Measurements from ENCODE around the gene RNASE12.
"Not testable (repeated sequence)": the region's sequence is repeated elsewhere in the genome, so short reads cannot be mapped to it uniquely, and the experiment has no call there.

The RNASE12 gene

DNA sequence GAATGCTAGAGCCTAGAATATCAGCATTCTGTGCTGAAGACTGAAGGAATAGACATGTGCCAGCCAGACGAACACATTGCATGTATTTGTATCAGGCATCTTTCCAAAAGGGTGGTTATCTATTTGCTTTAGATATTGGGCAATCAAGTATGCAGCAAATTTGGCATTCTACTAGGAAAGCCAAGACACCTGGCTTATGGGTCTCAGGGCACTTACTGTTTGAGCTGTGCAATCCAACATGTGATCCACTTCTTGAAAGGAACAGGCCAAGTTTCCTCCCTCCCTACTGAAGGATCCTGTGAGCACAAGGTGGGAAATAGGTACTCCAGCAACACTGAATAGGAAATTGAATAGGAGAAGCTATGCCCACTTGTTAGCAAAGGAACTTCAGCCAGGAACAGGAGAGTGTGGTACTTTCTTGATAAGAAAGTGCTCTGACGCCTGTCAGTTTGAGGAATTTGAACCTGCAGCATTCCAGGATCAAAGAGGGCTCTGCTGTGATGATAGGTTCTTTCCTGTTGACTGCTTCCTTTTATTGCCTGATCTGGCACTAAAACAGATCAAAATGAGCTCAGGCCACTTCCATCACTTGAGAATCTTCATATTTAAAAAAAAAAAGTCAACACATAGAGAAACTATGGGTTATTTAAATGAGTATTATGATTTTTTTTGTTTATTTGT, 29.8 kb upstream of the RNASE12 start:
- H3K9ac ChIP-seq (ENCODE audit: insufficient read length, low read depth) = no peak overlapping the region
- TF ChIP-seq SUZ12 (IDR thresholded peaks at IDR 0.05; ENCODE audit: extremely low read depth, insufficient read depth, insufficient read length) (no peak), YY1 (IDR thresholded peaks at IDR 0.05; ENCODE audit: insufficient read depth, insufficient read length) (no peak), ZNF274 (IDR thresholded peaks at IDR 0.05; ENCODE audit: low read depth, low read length) (no peak)
- no peaks in the 10 kb centered on the region for H3K36me3 ChIP-seq (ENCODE audit: insufficient read depth, insufficient read length, low read length)
- H3K4me3 ChIP-seq (ENCODE audit: insufficient read length, low read depth) = no peak overlapping the region
- H3K4me1 ChIP-seq (ENCODE audit: insufficient read depth, insufficient read length) = no peaks in the 10 kb centered on the region
- H3K9me3 ChIP-seq (ENCODE audit: insufficient read depth, low read length) = no peaks in the 10 kb centered on the region
- no peak for DNase-seq (ENCODE audit: low read depth, low spot score)
- no peaks in the 10 kb centered on the region for H3K27me3 ChIP-seq (ENCODE audit: insufficient read depth, insufficient read length)

DNA sequence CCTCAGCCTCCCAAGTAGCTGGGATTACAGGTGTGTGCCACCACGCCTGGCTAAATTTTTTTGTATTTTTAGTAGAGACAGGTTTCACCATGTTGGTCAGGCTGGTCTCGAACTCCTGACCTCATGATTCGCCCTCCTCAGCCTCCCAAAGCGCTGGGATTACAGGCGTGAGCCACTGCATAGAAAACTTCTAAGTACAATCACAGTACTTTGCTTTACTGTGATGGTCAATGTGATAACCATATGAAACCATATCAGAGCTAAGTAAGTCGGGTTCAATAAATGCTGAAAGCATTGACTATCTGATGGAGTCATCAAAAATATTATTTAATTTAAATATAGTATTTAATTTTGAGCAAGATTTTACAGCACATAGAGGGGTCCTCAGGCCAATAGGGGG, 28.5 kb upstream of the RNASE12 start:
- not testable (repeated sequence) for H3K4me3 ChIP-seq (ENCODE audit: insufficient read length, low read depth); H3K4me1 ChIP-seq (ENCODE audit: insufficient read depth, insufficient read length); H3K9me3 ChIP-seq (ENCODE audit: insufficient read depth, low read length); H3K36me3 ChIP-seq (ENCODE audit: insufficient read depth, insufficient read length, low read length); H3K27me3 ChIP-seq (ENCODE audit: insufficient read depth, insufficient read length); H3K9ac ChIP-seq (ENCODE audit: insufficient read length, low read depth); DNase-seq (ENCODE audit: low read depth, low spot score)

DNA sequence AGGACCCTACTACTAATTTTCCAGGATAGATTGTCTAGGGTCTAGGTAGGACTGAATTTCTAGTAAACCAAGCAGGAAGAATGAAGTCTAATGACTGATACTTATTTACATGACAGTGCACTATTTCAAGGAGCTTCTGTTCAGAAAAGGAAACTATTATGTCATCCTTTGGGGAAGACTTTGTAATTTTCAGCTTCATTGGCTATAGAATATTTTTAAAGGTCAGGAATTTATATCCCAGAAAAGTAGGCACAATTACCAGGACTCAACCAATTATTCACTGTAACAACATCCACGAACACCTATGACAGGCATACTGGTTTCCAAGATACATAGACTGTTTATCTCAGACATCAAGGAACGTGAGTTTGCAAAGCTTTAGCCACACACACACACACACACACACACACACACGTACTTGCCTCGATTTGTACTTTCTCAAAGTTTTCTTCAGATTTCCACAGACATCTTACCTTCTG, 27.1 kb upstream of the RNASE12 start:
- DNase-seq (ENCODE audit: low read depth, low spot score) = no peak
- Histone ChIP-seq H3K9me3 (ENCODE audit: insufficient read depth, low read length) (no peaks in the 10 kb centered on the region), H3K9ac (ENCODE audit: insufficient read length, low read depth) (no peak overlapping the region), H3K4me1 (ENCODE audit: insufficient read depth, insufficient read length) (no peaks in the 10 kb centered on the region), H3K27me3 (ENCODE audit: insufficient read depth, insufficient read length) (no peaks in the 10 kb centered on the region), H3K36me3 (ENCODE audit: insufficient read depth, insufficient read length, low read length) (no peaks in the 10 kb centered on the region), H3K4me3 (ENCODE audit: insufficient read length, low read depth) (no peak overlapping the region)
- TF ChIP-seq YY1 (IDR thresholded peaks at IDR 0.05; ENCODE audit: insufficient read depth, insufficient read length) = no peak
- no peak for TF ChIP-seq ZNF274 (IDR thresholded peaks at IDR 0.05; ENCODE audit: low read depth, low read length)
- no peak for TF ChIP-seq SUZ12 (IDR thresholded peaks at IDR 0.05; ENCODE audit: extremely low read depth, insufficient read depth, insufficient read length)

DNA sequence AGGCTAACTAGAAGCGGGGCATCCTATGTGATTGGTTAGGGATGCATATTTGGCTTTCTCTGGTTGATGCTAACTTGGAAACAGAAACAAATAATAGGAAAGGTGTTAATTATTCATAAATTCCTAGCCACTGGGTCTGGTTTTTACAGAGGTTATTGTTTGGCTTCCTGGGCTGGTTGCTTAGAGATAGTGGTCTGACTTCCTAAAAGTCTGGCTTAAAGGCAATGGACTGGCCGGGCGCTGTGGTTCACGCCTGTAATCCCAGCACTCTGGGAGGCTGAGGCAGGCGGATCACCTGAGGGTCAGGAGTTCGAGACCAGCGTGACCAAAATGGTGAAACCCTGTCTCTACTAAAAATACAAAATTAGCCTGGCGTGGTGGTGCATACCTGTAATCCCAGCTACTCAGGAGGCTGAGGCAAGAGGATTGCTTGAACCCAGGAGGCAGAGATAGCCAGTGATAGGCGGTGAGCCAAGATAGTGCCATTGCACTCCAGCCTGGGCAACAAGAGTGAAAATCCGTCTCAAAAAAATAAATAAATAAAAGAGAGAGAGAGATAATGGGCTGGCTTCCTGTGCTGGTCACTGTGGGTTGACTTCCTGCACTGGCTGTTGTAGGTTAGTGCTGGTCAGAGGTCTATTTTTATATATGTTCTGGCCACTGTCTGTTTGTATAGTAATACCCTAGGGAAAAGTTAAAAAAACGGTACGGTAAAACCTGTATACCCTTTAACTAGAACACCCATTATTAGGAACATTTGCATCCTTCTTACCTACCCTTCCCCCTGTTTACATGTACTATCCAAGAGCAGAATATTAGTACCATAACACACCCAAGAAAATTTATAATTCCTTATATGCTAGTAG, 26.2 kb upstream of the RNASE12 start:
- no peak for DNase-seq (ENCODE audit: low read depth, low spot score)
- TF ChIP-seq ZNF274 (IDR thresholded peaks at IDR 0.05; ENCODE audit: low read depth, low read length) (no peak), SUZ12 (IDR thresholded peaks at IDR 0.05; ENCODE audit: extremely low read depth, insufficient read depth, insufficient read length) (no peak), YY1 (IDR thresholded peaks at IDR 0.05; ENCODE audit: insufficient read depth, insufficient read length) (no peak)
- Histone ChIP-seq H3K9ac (ENCODE audit: insufficient read length, low read depth) (no peak overlapping the region), H3K4me1 (ENCODE audit: insufficient read depth, insufficient read length) (peaks cover 2% of the 10 kb centered on the region), H3K9me3 (ENCODE audit: insufficient read depth, low read length) (no peaks in the 10 kb centered on the region), H3K36me3 (ENCODE audit: insufficient read depth, insufficient read length, low read length) (no peaks in the 10 kb centered on the region), H3K27me3 (ENCODE audit: insufficient read depth, insufficient read length) (no peaks in the 10 kb centered on the region), H3K4me3 (ENCODE audit: insufficient read length, low read depth) (no peak overlapping the region)

DNA sequence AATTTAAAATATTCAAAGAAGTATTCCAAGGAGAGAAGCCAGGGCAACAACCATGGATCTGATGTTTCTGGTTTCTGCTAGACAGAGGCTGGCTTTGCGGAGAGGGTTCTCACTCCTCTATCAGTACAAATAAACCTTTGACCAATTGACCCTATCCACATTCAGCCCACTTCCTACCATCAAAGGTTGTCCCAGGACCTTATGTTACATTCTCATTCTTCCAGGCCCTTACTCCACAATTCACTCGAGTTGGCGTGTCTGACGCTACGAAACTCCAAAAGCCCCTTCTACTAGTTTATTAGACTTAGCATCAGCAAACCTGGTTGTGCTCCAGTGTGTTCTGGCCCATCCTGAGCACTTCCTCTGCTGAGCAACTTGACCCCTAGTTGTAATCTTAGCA, 24.8 kb upstream of the RNASE12 start:
- no peak overlapping the region for H3K4me3 ChIP-seq (ENCODE audit: insufficient read length, low read depth)
- H3K9me3 ChIP-seq (ENCODE audit: insufficient read depth, low read length) = no peaks in the 10 kb centered on the region
- no peak for DNase-seq (ENCODE audit: low read depth, low spot score)
- TF ChIP-seq YY1 (IDR thresholded peaks at IDR 0.05; ENCODE audit: insufficient read depth, insufficient read length) = no peak
- H3K9ac ChIP-seq (ENCODE audit: insufficient read length, low read depth) = no peak overlapping the region
- H3K4me1 ChIP-seq (ENCODE audit: insufficient read depth, insufficient read length) = peaks cover 2% of the 10 kb centered on the region
- no peaks in the 10 kb centered on the region for H3K36me3 ChIP-seq (ENCODE audit: insufficient read depth, insufficient read length, low read length)
- no peaks in the 10 kb centered on the region for H3K27me3 ChIP-seq (ENCODE audit: insufficient read depth, insufficient read length)

DNA sequence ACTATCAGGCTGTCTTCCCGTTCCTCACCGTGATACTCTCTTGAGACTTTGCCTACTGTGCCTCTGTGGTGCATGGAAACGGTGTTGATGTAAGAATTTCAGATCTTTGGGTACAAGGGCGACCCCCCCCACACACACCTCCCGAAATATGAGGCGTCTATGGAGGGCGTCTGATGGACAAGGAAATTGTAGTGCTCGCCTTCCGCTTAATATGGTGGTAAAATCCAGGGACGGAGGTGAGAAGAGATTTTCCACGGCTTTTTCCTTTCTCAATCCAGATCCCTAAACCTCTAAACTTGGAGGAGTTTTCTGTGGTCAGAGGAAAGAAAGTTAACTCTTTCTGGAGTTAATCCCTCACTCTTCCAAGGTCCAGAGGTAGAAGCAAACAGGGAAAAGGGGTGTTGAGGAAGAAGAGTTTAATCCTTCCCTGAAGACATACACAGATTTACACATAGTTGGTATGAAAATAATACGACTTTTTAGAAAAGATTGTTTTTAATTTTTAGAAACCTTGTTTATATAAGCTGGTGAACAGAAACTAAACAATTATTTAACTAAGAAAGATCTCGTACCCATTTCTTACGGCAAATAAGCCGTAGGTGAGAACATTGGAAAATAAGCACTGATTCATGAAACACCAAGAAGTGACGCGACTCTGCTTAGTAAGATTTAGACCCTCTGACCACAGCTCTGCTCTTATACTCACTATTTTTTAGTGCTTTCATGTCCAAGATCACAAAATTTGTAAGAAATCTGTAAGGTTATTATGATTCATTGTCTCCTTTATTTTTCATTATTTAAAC, 23.1 kb upstream of the RNASE12 start:
- TF ChIP-seq YY1 (IDR thresholded peaks at IDR 0.05; ENCODE audit: insufficient read depth, insufficient read length) (no peak), SUZ12 (IDR thresholded peaks at IDR 0.05; ENCODE audit: extremely low read depth, insufficient read depth, insufficient read length) (no peak), ZNF274 (IDR thresholded peaks at IDR 0.05; ENCODE audit: low read depth, low read length) (no peak)
- Histone ChIP-seq H3K4me1 (ENCODE audit: insufficient read depth, insufficient read length) (peaks cover 2% of the 10 kb centered on the region), H3K27me3 (ENCODE audit: insufficient read depth, insufficient read length) (no peaks in the 10 kb centered on the region), H3K36me3 (ENCODE audit: insufficient read depth, insufficient read length, low read length) (no peaks in the 10 kb centered on the region), H3K9me3 (ENCODE audit: insufficient read depth, low read length) (no peaks in the 10 kb centered on the region), H3K4me3 (ENCODE audit: insufficient read length, low read depth) (peak overlapping the region; percentile 82), H3K9ac (ENCODE audit: insufficient read length, low read depth) (peak overlapping the region; percentile 72)
- DNase-seq (ENCODE audit: low read depth, low spot score) = no peak
